ENCODE data around the gene VPS50.

VPS50 gene

GRCh38 chr7:93226310-93226709, 5.9 kb upstream of the VPS50 start, which contains the start of gene HEPACAM2:
Gene HEPACAM2, minus strand, starts transcription at chr7:93226469.
- Mint-ChIP-seq H3K27ac (no peak within 1 kb of the TSS), H3K4me3 (no peak within 1 kb of the TSS), H3K36me3 (ENCODE audit: low read depth) (no peaks in the 10 kb centered on the region), H3K9me3 (no peaks in the 10 kb centered on the region), H3K4me1 (ENCODE audit: low read depth) (peaks cover 6% of the 10 kb centered on the region), H3K27me3 (ENCODE audit: low read depth) (peaks cover 23% of the 10 kb centered on the region)

DNA sequence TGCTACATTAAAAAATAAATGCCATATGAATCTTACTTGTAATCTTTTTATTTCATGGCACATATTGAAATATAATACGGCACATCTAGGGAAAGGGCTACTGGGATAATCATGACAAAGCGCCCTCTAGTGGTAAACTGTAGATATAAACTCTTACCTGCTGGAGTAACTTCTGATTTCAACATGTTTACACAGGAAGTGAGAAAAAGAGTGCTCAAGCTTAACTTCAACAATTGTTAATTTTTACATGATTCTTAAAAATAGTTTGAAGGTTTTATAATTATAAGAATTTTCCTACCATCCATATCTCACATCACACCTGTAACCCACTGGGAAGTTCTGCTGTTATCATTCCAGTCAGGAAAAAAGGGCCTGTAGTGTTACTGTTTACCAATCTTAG, 3.9 kb upstream of the VPS50 start:
- Mint-ChIP-seq H3K4me3 (no peak overlapping the region), H3K27ac (no peak overlapping the region), H3K27me3 (ENCODE audit: low read depth) (peaks cover 17% of the 10 kb centered on the region), H3K4me1 (ENCODE audit: low read depth) (peaks cover 11% of the 10 kb centered on the region), H3K9me3 (no peaks in the 10 kb centered on the region), H3K36me3 (ENCODE audit: low read depth) (no peaks in the 10 kb centered on the region)

DNA sequence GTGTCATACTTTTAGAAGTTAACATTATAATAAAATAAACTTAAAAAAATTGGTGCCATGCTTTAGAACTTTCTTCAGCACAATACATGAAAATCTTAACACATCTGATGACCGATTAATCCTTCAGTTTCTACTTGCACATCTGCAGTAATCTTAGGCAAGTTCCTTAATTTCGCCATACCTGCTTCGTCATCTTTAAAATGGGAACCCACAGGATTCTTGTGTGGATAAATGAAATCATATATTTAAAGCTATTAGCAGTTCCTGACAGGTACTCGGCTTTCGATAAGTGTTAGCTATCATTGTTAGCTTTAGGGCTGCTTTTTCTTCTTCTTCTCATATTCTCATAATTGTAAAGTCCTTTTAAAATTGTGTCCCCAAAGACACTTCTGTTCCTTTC, 907 bp upstream of the VPS50 start:
- H3K27ac Mint-ChIP-seq = peak overlapping the region; percentile 88
- H3K27me3 Mint-ChIP-seq (ENCODE audit: low read depth) = peaks cover 6% of the 10 kb centered on the region
- H3K4me3 Mint-ChIP-seq = peak overlapping the region; percentile 98
- H3K9me3 Mint-ChIP-seq = no peaks in the 10 kb centered on the region
- H3K4me1 Mint-ChIP-seq (ENCODE audit: low read depth) = peaks cover 11% of the 10 kb centered on the region
- H3K36me3 Mint-ChIP-seq (ENCODE audit: low read depth) = no peaks in the 10 kb centered on the region

GRCh38 chr7:93232673-93233018, 480 bp downstream of the VPS50 start:
- Mint-ChIP-seq H3K4me3 (peak overlapping the region; percentile 98), H3K9me3 (no peaks in the 10 kb centered on the region), H3K36me3 (ENCODE audit: low read depth) (no peaks in the 10 kb centered on the region), H3K27me3 (ENCODE audit: low read depth) (no peaks in the 10 kb centered on the region), H3K4me1 (ENCODE audit: low read depth) (peaks cover 11% of the 10 kb centered on the region), H3K27ac (peak overlapping the region; percentile 88)

GRCh38 chr7:93235541-93235940, 3.4 kb downstream of the VPS50 start:
- H3K4me3 Mint-ChIP-seq = no peak overlapping the region
- no peaks in the 10 kb centered on the region for H3K9me3 Mint-ChIP-seq
- H3K4me1 Mint-ChIP-seq (ENCODE audit: low read depth) = peaks cover 7% of the 10 kb centered on the region
- H3K27me3 Mint-ChIP-seq (ENCODE audit: low read depth) = no peaks in the 10 kb centered on the region
- no peaks in the 10 kb centered on the region for H3K36me3 Mint-ChIP-seq (ENCODE audit: low read depth)
- H3K27ac Mint-ChIP-seq = no peak overlapping the region

DNA sequence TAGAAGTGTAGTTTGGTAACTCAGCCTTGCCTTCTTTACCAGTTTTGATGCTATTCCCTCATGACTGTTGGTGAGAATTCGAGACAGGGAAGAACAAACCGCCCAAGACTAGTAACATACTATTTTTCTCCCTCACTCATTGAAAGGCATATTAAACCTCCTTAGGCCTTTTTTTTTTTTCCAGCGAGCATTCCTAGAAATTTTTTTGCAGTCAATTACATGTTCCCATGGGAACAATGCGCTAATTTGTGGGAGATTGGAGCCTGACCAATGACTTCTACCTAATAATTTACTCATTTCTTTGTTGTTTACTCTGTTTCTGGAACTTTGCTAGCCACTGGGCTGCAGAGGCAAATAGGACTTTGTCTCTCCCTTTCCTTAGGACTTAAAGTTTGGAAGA, 6.0 kb downstream of the VPS50 start:
- H3K27ac Mint-ChIP-seq = no peak overlapping the region
- no peaks in the 10 kb centered on the region for H3K9me3 Mint-ChIP-seq
- H3K27me3 Mint-ChIP-seq (ENCODE audit: low read depth) = no peaks in the 10 kb centered on the region
- H3K36me3 Mint-ChIP-seq (ENCODE audit: low read depth) = no peaks in the 10 kb centered on the region
- H3K4me3 Mint-ChIP-seq = no peak overlapping the region
- no peaks in the 10 kb centered on the region for H3K4me1 Mint-ChIP-seq (ENCODE audit: low read depth)

- Mint-ChIP-seq H3K27me3 (ENCODE audit: low read depth) (no peaks in the 10 kb centered on the region), H3K4me1 (ENCODE audit: low read depth) (no peaks in the 10 kb centered on the region), H3K36me3 (ENCODE audit: low read depth) (no peaks in the 10 kb centered on the region), H3K4me3 (no peak overlapping the region), H3K27ac (no peak overlapping the region), H3K9me3 (no peaks in the 10 kb centered on the region)
Observed at GRCh38 chr7:93238748-93239147, 6.6 kb downstream of the VPS50 start.

GRCh38 chr7:93239824-93240223, 7.7 kb downstream of the VPS50 start:
- H3K27me3 Mint-ChIP-seq (ENCODE audit: low read depth) = peaks cover 1% of the 10 kb centered on the region
- H3K36me3 Mint-ChIP-seq (ENCODE audit: low read depth) = no peaks in the 10 kb centered on the region
- no peak overlapping the region for H3K27ac Mint-ChIP-seq
- no peak overlapping the region for H3K4me3 Mint-ChIP-seq
- no peaks in the 10 kb centered on the region for H3K4me1 Mint-ChIP-seq (ENCODE audit: low read depth)
- no peaks in the 10 kb centered on the region for H3K9me3 Mint-ChIP-seq

DNA sequence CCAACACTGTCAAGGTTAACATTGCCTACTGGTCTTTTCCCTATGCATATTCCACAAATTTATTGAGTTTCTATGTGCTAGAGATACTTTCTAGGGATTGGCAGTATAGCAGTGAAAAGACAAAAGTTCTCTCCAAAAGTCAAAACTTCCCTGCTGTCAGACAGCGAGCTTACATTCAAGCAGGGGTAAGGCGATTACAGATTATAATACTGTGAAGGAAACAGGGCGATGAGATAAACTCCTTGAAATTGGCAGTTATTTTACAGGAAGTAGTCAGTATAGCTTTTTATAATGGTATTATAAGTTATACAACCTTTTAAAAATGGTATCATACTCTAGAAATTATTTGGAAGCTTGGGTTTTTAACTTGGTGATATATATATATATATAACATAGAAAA, 9.9 kb downstream of the VPS50 start:
- H3K27me3 Mint-ChIP-seq (ENCODE audit: low read depth) = peaks cover 4% of the 10 kb centered on the region
- no peaks in the 10 kb centered on the region for H3K9me3 Mint-ChIP-seq
- no peak overlapping the region for H3K4me3 Mint-ChIP-seq
- no peaks in the 10 kb centered on the region for H3K36me3 Mint-ChIP-seq (ENCODE audit: low read depth)
- no peaks in the 10 kb centered on the region for H3K4me1 Mint-ChIP-seq (ENCODE audit: low read depth)
- no peak overlapping the region for H3K27ac Mint-ChIP-seq

- H3K27me3 Mint-ChIP-seq (ENCODE audit: low read depth) = peaks cover 4% of the 10 kb centered on the region
- no peaks in the 10 kb centered on the region for H3K36me3 Mint-ChIP-seq (ENCODE audit: low read depth)
- H3K4me1 Mint-ChIP-seq (ENCODE audit: low read depth) = no peaks in the 10 kb centered on the region
- H3K4me3 Mint-ChIP-seq = no peak overlapping the region
- H3K27ac Mint-ChIP-seq = no peak overlapping the region
- H3K9me3 Mint-ChIP-seq = no peaks in the 10 kb centered on the region
Observed at GRCh38 chr7:93245525-93246432, 13.6 kb downstream of the VPS50 start.

DNA sequence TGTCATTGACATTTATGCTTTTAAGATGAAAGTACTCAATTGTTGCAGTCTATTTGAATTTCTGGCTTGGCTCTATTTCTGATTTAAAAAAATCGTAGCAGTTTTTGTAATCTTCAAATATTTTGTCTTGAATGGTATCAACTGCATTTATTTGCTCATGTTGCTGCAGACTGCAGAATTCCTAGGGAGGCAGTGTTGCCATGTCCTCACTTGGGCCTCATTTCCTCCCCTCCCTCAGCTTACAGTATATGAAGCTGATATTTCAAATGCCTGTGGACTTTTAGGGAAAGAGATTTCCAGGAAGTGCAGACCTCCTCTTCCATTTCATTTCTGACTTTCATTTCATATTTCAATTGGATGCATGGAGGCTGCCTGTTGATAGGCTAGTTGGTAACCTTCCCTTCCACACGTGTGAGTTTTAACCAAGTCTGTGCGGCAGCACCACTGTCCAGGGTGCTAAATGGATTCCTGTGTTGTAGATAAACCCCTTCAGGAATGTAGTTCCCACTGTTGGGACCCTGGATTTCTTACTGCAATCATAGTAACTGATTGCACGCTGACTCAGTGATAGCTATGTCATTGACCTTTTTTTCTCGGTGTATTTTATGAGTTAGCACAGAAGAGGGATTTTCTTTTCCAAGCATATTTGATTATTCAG, 17.5 kb downstream of the VPS50 start:
- no peaks in the 10 kb centered on the region for H3K4me1 Mint-ChIP-seq (ENCODE audit: low read depth)
- no peaks in the 10 kb centered on the region for H3K36me3 Mint-ChIP-seq (ENCODE audit: low read depth)
- no peak overlapping the region for H3K27ac Mint-ChIP-seq
- H3K4me3 Mint-ChIP-seq = no peak overlapping the region
- peaks cover 4% of the 10 kb centered on the region for H3K27me3 Mint-ChIP-seq (ENCODE audit: low read depth)
- no peaks in the 10 kb centered on the region for H3K9me3 Mint-ChIP-seq

DNA sequence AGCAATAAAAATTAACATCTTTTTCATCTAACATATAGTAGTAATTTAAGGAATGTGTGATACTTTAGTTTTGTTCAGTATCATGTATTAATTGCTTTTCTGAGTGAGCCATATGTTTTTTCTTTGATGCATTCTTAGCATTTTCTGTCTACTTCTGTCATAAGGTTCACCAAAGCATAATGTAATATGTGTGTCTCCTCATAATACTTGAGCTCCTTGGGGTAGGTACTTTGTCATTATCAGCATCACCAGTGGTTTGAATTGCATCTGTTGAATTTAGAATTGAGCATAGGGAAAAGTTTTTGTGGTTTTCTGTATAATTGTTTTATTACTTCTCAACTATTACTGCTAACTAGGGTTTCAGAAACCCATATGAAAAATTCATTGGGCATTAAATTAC, 26.5 kb downstream of the VPS50 start:
- no peak overlapping the region for H3K4me3 Mint-ChIP-seq

GRCh38 chr7:93262535-93262934, 30.4 kb downstream of the VPS50 start:
- H3K36me3 Mint-ChIP-seq (ENCODE audit: low read depth) = no peaks in the 10 kb centered on the region
- no peaks in the 10 kb centered on the region for H3K9me3 Mint-ChIP-seq
- no peaks in the 10 kb centered on the region for H3K4me1 Mint-ChIP-seq (ENCODE audit: low read depth)
- no peak overlapping the region for H3K4me3 Mint-ChIP-seq
- no peaks in the 10 kb centered on the region for H3K27me3 Mint-ChIP-seq (ENCODE audit: low read depth)
- no peak overlapping the region for H3K27ac Mint-ChIP-seq

More for the DNA sequence above, 26.5 kb downstream of the VPS50 start:
- Mint-ChIP-seq H3K36me3 (ENCODE audit: low read depth) (no peaks in the 10 kb centered on the region), H3K4me1 (ENCODE audit: low read depth) (no peaks in the 10 kb centered on the region), H3K27ac (no peak overlapping the region), H3K27me3 (ENCODE audit: low read depth) (no peaks in the 10 kb centered on the region), H3K9me3 (no peaks in the 10 kb centered on the region)

DNA sequence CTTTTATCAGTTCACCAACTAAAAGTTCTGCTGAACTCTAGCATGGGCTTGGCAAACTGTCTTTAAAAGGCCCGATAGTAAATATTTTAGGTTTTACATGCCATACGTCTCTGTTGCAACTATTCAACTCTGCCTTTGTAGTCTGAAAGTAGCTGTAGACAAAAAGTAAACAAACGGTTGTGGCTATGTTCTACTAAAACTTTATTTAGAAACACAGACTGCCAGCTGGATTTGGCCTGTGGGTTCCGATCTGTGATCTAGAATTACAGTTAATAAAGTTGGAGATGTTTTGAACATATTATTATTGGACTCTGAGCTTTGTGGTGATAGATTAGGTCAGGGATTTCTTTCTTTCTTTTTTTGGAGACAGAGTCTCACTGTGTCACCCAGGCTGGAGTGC, 33.1 kb downstream of the VPS50 start:
- Mint-ChIP-seq H3K36me3 (ENCODE audit: low read depth) (no peaks in the 10 kb centered on the region), H3K4me3 (no peak overlapping the region), H3K27ac (no peak overlapping the region), H3K27me3 (ENCODE audit: low read depth) (no peaks in the 10 kb centered on the region), H3K4me1 (ENCODE audit: low read depth) (no peaks in the 10 kb centered on the region), H3K9me3 (no peaks in the 10 kb centered on the region)

DNA sequence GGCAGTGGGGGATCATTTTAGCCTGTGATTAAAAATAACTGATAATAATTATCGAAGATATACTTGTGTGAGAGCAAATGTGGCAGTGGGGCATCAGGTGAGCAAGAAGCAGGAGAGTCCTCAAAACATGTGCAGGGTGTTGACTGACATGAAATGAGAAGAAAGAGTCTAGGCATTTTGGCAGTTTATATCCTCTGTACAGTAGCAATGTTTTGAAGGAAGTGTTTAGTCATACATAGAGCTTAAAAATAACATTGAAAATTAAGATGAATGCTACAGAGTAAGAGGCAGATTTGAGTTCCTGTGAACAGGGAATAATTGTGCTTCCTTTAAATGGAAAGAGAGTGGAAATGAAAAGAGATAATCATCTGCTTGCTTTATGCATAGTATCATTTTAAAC, 47.4 kb downstream of the VPS50 start:
- Mint-ChIP-seq H3K4me3 (no peak overlapping the region), H3K27ac (no peak overlapping the region), H3K4me1 (ENCODE audit: low read depth) (peaks cover 6% of the 10 kb centered on the region), H3K27me3 (ENCODE audit: low read depth) (no peaks in the 10 kb centered on the region), H3K9me3 (no peaks in the 10 kb centered on the region), H3K36me3 (ENCODE audit: low read depth) (peaks cover 7% of the 10 kb centered on the region)
